ENCODE measurements around the gene PRAMEF14. TPM values are rescaled to one million over a fixed set of nuclear protein-coding genes. Genes with fewer than 3 reads are reported as not detected.
"Not testable (repeated sequence)": the region's sequence is repeated elsewhere in the genome, so short reads cannot be mapped to it uniquely, and the experiment has no call there.

The PRAMEF14 gene
- polyA plus RNA-seq (2013, experiment 1 of 2; ENCODE audit: insufficient read length) = not detected
- polyA plus RNA-seq (2013, experiment 2 of 2; ENCODE audit: insufficient read length) = not detected

GRCh38 chr1:13347034-13347433 lies at the start of gene PRAMEF14:
PRAMEF14 (minus strand) TSS chr1:13347134; CDS start chr1:13345314, 1,820 bp downstream.
- DNase-seq = not testable (repeated sequence)

GRCh38 chr1:13395311-13395710 lies 48.4 kb upstream of the PRAMEF14 start:
- not testable (repeated sequence) for DNase-seq

GRCh38 chr1:13394761-13395160 lies 47.8 kb upstream of the PRAMEF14 start:
- not testable (repeated sequence) for DNase-seq

- DNase-seq = not testable (repeated sequence)
These were observed 46.1 kb upstream of the PRAMEF14 start for GRCh38 chr1:13393004-13393403.

GRCh38 chr1:13389332-13389731 lies 42.4 kb upstream of the PRAMEF14 start, which contains the start of gene PRAMEF17:
PRAMEF17 (plus strand) TSS chr1:13389632; CDS start chr1:13389658, 26 bp downstream.
- not testable (repeated sequence) for DNase-seq

- DNase-seq = not testable (repeated sequence)
These were observed 33.4 kb upstream of the PRAMEF14 start for GRCh38 chr1:13380380-13380779.

GRCh38 chr1:13378983-13379382 lies 32.0 kb upstream of the PRAMEF14 start:
- DNase-seq = not testable (repeated sequence)

- not testable (repeated sequence) for DNase-seq
These were observed 21.6 kb upstream of the PRAMEF14 start for GRCh38 chr1:13368544-13368943.

GRCh38 chr1:13366536-13366935 lies 19.6 kb upstream of the PRAMEF14 start:
- not testable (repeated sequence) for DNase-seq

- not testable (repeated sequence) for DNase-seq
These were observed 18.0 kb upstream of the PRAMEF14 start for GRCh38 chr1:13364928-13365327.

- DNase-seq = not testable (repeated sequence)
These were observed 15.4 kb upstream of the PRAMEF14 start for GRCh38 chr1:13362364-13362763.

GRCh38 chr1:13356774-13357173 lies 9.8 kb upstream of the PRAMEF14 start:
- DNase-seq = peak; percentile 18

- not testable (repeated sequence) for DNase-seq
These were observed 7.5 kb upstream of the PRAMEF14 start for GRCh38 chr1:13354475-13354874.

GRCh38 chr1:13353476-13353875 lies 6.5 kb upstream of the PRAMEF14 start:
- DNase-seq = not testable (repeated sequence)

GRCh38 chr1:13342496-13342895 lies 4.4 kb downstream of the PRAMEF14 start:
- not testable (repeated sequence) for DNase-seq

GRCh38 chr1:13315281-13315680 lies 31.7 kb downstream of the PRAMEF14 start, which contains the start of gene PRAMEF15:
PRAMEF15 (plus strand) TSS chr1:13315581; CDS start chr1:13318408, 2,827 bp downstream.
- not testable (repeated sequence) for DNase-seq

GRCh38 chr1:13303239-13303638 lies 43.7 kb downstream of the PRAMEF14 start, which contains the start of gene PRAMEF33:
PRAMEF33 (plus strand) TSS chr1:13303539; CDS start chr1:13305955, 2,416 bp downstream.
- DNase-seq = not testable (repeated sequence)

GRCh38 chr1:13302197-13302596 lies 44.7 kb downstream of the PRAMEF14 start:
- not testable (repeated sequence) for DNase-seq

- DNase-seq = not testable (repeated sequence)
These were observed 48.2 kb downstream of the PRAMEF14 start for GRCh38 chr1:13298699-13299098.

- not testable (repeated sequence) for DNase-seq
These were observed 49.6 kb downstream of the PRAMEF14 start for GRCh38 chr1:13297216-13297931.

Measured in fibroblast of skin of abdomen (primary cell).